ENCODE results near the gene ZMPSTE24.

ZMPSTE24 gene

DNA sequence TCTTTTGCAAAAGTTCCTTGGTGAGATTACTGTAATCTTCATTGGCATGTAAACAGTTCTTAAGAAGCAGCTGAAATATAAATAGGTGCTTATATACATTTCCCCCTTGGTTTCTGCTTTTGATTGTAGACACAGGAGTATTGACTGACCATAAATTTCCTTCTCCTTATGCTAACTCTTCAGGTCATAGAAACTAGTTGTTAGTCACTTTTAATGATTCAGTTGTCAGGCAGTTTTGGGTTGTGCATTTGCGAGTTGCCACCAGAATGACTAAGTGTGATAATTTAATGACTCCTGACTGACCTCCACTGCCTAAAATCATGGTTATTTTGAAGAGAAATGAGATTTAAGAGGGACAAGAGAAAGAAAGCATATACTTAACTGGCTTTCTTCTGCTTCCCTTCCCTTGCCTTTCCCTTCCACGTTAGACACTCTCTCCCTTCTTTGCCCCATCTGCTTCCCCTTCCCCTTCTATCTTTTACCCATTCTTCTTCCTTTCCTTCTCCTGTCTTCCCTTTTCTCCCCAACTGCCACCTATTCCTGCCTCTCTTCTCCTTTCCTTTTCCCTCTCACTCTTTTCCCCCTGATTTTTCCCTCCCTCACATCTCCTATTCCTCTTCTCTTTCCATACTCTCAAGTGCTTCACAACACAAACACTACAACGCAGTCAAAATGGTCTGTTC lies 12.3 kb downstream of the ZMPSTE24 start:
- Histone ChIP-seq H3K36me3 (replicated peaks in 1 of 2; ENCODE audit: control insufficient read depth in 2 of 2, insufficient read depth in 2 of 2, low read length in 2 of 2) (peaks cover 23 to 92% of the 10 kb centered on the region in 2 donors), H2BK12ac (ENCODE audit: low read length) (no peak overlapping the region), H3K9me3 (replicated peaks in 1 of 2; ENCODE audit: control insufficient read depth in 2 of 2, insufficient read depth in 1 of 2, low read depth in 1 of 2, low read length in 2 of 2) (no peaks in the 10 kb centered on the region), H3K4me1 (ENCODE audit: control insufficient read depth in 2 of 2, insufficient read depth in 1 of 2, low read depth in 1 of 2, low read length in 2 of 2) (no peaks in the 10 kb centered on the region), H3K14ac (ENCODE audit: low read length) (no peak overlapping the region), H3K4me3 (ENCODE audit: low read length in 2 of 2) (no peak overlapping the region), H3K18ac (ENCODE audit: low read length) (no peak overlapping the region), H3K23ac (ENCODE audit: low read depth, low read length, poor library complexity) (no peak overlapping the region), H2BK5ac (ENCODE audit: low read length) (no peak overlapping the region), H2AK5ac (ENCODE audit: low read depth, low read length) (no peak overlapping the region), H3K4me2 (ENCODE audit: insufficient read depth, low read length, poor library complexity, severe bottlenecking) (no peak overlapping the region), H3K4ac (ENCODE audit: low read length) (no peak overlapping the region), H4K91ac (ENCODE audit: low read depth, low read length, poor library complexity) (no peak overlapping the region), H2BK15ac (ENCODE audit: low read length) (no peak overlapping the region), H3K27ac (replicated peaks; ENCODE audit: low read length) (no peak overlapping the region), H2AFZ (ENCODE audit: low read length) (no peak overlapping the region), H4K8ac (ENCODE audit: low read depth, low read length) (no peak overlapping the region), H3K27me3 (ENCODE audit: control insufficient read depth in 3 of 3, insufficient read depth in 3 of 3, low read depth in 1 of 3, low read length in 3 of 3) (no peaks in the 10 kb centered on the region), H2BK120ac (ENCODE audit: low read depth, low read length) (no peak overlapping the region), H3K9ac (ENCODE audit: low read depth, low read length, poor library complexity) (no peak overlapping the region), H3K79me1 (ENCODE audit: low read depth, low read length) (no peaks in the 10 kb centered on the region)
- DNase-seq (ENCODE audit: low spot score), result no peak
- WGBS, 2 donors (ENCODE audit: extremely low coverage in 2 of 2, insufficient read length in 2 of 2, insufficient replicate concordance in 1 of 2), result no CpG with 5 or more reads among the region's 3 CpGs

GRCh38 chr1:40272653-40273213 lies 14.7 kb downstream of the ZMPSTE24 start:
- Histone ChIP-seq H3K9ac (ENCODE audit: low read depth, low read length, poor library complexity) (no peak overlapping the region), H3K27me3 (ENCODE audit: control insufficient read depth in 3 of 3, insufficient read depth in 3 of 3, low read depth in 1 of 3, low read length in 3 of 3) (no peaks in the 10 kb centered on the region), H3K36me3 (replicated peaks in 1 of 2; ENCODE audit: control insufficient read depth in 2 of 2, insufficient read depth in 2 of 2, low read length in 2 of 2) (peaks cover 17 to 87% of the 10 kb centered on the region in 2 donors), H3K4ac (ENCODE audit: low read length) (no peak overlapping the region), H3K4me1 (ENCODE audit: control insufficient read depth in 2 of 2, insufficient read depth in 1 of 2, low read depth in 1 of 2, low read length in 2 of 2) (no peaks in the 10 kb centered on the region), H3K4me3 (ENCODE audit: low read length in 2 of 2) (no peak overlapping the region), H3K23ac (ENCODE audit: low read depth, low read length, poor library complexity) (no peak overlapping the region), H2AK5ac (ENCODE audit: low read depth, low read length) (no peak overlapping the region), H3K79me1 (ENCODE audit: low read depth, low read length) (no peaks in the 10 kb centered on the region), H4K91ac (ENCODE audit: low read depth, low read length, poor library complexity) (no peak overlapping the region), H2AFZ (ENCODE audit: low read length) (no peak overlapping the region), H3K14ac (ENCODE audit: low read length) (no peak overlapping the region), H3K9me3 (replicated peaks in 1 of 2; ENCODE audit: control insufficient read depth in 2 of 2, insufficient read depth in 1 of 2, low read depth in 1 of 2, low read length in 2 of 2) (no peaks in the 10 kb centered on the region), H3K27ac (replicated peaks; ENCODE audit: low read length) (no peak overlapping the region), H2BK5ac (ENCODE audit: low read length) (no peak overlapping the region), H2BK120ac (ENCODE audit: low read depth, low read length) (no peak overlapping the region), H4K8ac (ENCODE audit: low read depth, low read length) (no peak overlapping the region), H3K18ac (ENCODE audit: low read length) (no peak overlapping the region), H2BK12ac (ENCODE audit: low read length) (no peak overlapping the region), H2BK15ac (ENCODE audit: low read length) (no peak overlapping the region), H3K4me2 (ENCODE audit: insufficient read depth, low read length, poor library complexity, severe bottlenecking) (no peak overlapping the region)
- DNase-seq (ENCODE audit: low spot score), result no peak
- no CpG with 5 or more reads among the region's 3 CpGs for WGBS, 2 donors (ENCODE audit: extremely low coverage in 2 of 2, insufficient read length in 2 of 2, insufficient replicate concordance in 1 of 2)

DNA sequence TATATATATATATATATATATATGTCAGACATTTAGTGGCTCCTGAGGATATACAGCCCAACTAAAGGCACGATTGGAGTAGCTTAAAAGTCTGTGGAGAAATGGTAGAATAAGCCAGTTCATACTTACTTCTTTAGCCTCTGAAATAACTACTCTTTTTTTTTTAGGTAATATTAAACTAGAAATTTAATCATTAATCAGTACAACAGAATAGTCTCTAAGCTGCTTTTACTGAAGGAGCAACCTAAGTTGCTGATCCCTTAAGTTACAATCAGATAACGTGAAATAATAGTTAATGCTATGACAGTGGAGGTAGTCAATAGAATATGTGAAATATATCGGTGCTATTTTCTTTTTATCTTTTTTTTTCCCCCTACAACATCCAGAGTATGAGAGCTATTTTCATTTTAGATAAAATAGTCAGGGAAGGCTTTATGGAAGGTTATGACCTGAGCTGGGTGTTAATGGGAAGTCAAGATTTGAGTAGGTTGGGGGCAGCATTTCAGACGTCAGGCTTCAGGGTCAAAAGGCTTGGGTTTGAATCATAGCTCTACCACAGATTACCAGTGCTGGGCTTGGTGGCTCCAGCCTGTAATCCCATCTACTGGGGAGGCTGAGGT lies 15.6 kb downstream of the ZMPSTE24 start:
- Histone ChIP-seq H3K4me3 (ENCODE audit: low read length in 2 of 2) (no peak overlapping the region), H3K9ac (ENCODE audit: low read depth, low read length, poor library complexity) (no peak overlapping the region), H2AFZ (ENCODE audit: low read length) (no peak overlapping the region), H3K18ac (ENCODE audit: low read length) (no peak overlapping the region), H3K14ac (ENCODE audit: low read length) (no peak overlapping the region), H3K4ac (ENCODE audit: low read length) (no peak overlapping the region), H3K9me3 (replicated peaks in 1 of 2; ENCODE audit: control insufficient read depth in 2 of 2, insufficient read depth in 1 of 2, low read depth in 1 of 2, low read length in 2 of 2) (no peaks in the 10 kb centered on the region), H3K36me3 (replicated peaks in 1 of 2; ENCODE audit: control insufficient read depth in 2 of 2, insufficient read depth in 2 of 2, low read length in 2 of 2) (peaks cover 16 to 84% of the 10 kb centered on the region in 2 donors), H3K23ac (ENCODE audit: low read depth, low read length, poor library complexity) (no peak overlapping the region), H4K91ac (ENCODE audit: low read depth, low read length, poor library complexity) (no peak overlapping the region), H4K8ac (ENCODE audit: low read depth, low read length) (no peak overlapping the region), H2BK15ac (ENCODE audit: low read length) (no peak overlapping the region), H3K27me3 (ENCODE audit: control insufficient read depth in 3 of 3, insufficient read depth in 3 of 3, low read depth in 1 of 3, low read length in 3 of 3) (no peaks in the 10 kb centered on the region), H2BK120ac (ENCODE audit: low read depth, low read length) (no peak overlapping the region), H3K27ac (replicated peaks; ENCODE audit: low read length) (no peak overlapping the region), H2AK5ac (ENCODE audit: low read depth, low read length) (no peak overlapping the region), H3K4me1 (ENCODE audit: control insufficient read depth in 2 of 2, insufficient read depth in 1 of 2, low read depth in 1 of 2, low read length in 2 of 2) (no peaks in the 10 kb centered on the region), H2BK5ac (ENCODE audit: low read length) (no peak overlapping the region), H3K79me1 (ENCODE audit: low read depth, low read length) (no peaks in the 10 kb centered on the region), H3K4me2 (ENCODE audit: insufficient read depth, low read length, poor library complexity, severe bottlenecking) (no peak overlapping the region), H2BK12ac (ENCODE audit: low read length) (no peak overlapping the region)
- no peak for DNase-seq (ENCODE audit: low spot score)
- WGBS, 2 donors (ENCODE audit: extremely low coverage in 2 of 2, insufficient read length in 2 of 2, insufficient replicate concordance in 1 of 2), result no CpG with 5 or more reads among the region's 4 CpGs

DNA sequence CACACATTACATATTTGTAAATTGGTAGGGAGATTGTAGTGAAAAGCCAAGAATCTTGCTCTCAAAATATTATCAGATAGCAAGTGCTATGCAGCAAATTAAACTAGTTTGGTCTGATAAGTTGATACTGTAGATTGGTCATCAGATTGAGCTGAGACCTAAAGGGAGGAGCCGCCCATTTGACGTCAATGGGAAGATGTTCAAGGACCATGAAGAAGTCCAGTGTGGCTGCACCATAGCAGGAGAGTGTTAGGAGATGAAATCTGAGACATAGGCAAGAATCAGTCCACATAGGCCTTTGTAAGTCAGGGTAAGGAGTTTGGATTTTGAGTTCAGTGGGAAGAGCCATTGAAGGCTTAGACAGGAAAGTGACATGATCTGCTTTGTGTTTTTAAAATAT lies 16.3 kb downstream of the ZMPSTE24 start:
- Histone ChIP-seq H3K27me3 (ENCODE audit: control insufficient read depth in 3 of 3, insufficient read depth in 3 of 3, low read depth in 1 of 3, low read length in 3 of 3) (no peaks in the 10 kb centered on the region), H3K4ac (ENCODE audit: low read length) (no peak overlapping the region), H2BK15ac (ENCODE audit: low read length) (no peak overlapping the region), H2BK12ac (ENCODE audit: low read length) (no peak overlapping the region), H3K9me3 (replicated peaks in 1 of 2; ENCODE audit: control insufficient read depth in 2 of 2, insufficient read depth in 1 of 2, low read depth in 1 of 2, low read length in 2 of 2) (no peaks in the 10 kb centered on the region), H3K23ac (ENCODE audit: low read depth, low read length, poor library complexity) (no peak overlapping the region), H3K79me1 (ENCODE audit: low read depth, low read length) (no peaks in the 10 kb centered on the region), H3K18ac (ENCODE audit: low read length) (no peak overlapping the region), H2BK120ac (ENCODE audit: low read depth, low read length) (no peak overlapping the region), H2AK5ac (ENCODE audit: low read depth, low read length) (no peak overlapping the region), H3K4me1 (ENCODE audit: control insufficient read depth in 2 of 2, insufficient read depth in 1 of 2, low read depth in 1 of 2, low read length in 2 of 2) (no peaks in the 10 kb centered on the region), H3K4me2 (ENCODE audit: insufficient read depth, low read length, poor library complexity, severe bottlenecking) (no peak overlapping the region), H2BK5ac (ENCODE audit: low read length) (no peak overlapping the region), H3K4me3 (ENCODE audit: low read length in 2 of 2) (no peak overlapping the region), H4K8ac (ENCODE audit: low read depth, low read length) (no peak overlapping the region), H3K36me3 (replicated peaks in 1 of 2; ENCODE audit: control insufficient read depth in 2 of 2, insufficient read depth in 2 of 2, low read length in 2 of 2) (peaks cover 16 to 86% of the 10 kb centered on the region in 2 donors), H4K91ac (ENCODE audit: low read depth, low read length, poor library complexity) (no peak overlapping the region), H3K27ac (replicated peaks; ENCODE audit: low read length) (no peak overlapping the region), H2AFZ (ENCODE audit: low read length) (no peak overlapping the region), H3K14ac (ENCODE audit: low read length) (no peak overlapping the region), H3K9ac (ENCODE audit: low read depth, low read length, poor library complexity) (no peak overlapping the region)
- WGBS, 2 donors (ENCODE audit: extremely low coverage in 2 of 2, insufficient read length in 2 of 2, insufficient replicate concordance in 1 of 2), result no CpG with 5 or more reads among the region's 2 CpGs
- no peak for DNase-seq (ENCODE audit: low spot score)

Data from neuronal stem cell (in vitro differentiated cells).